ENCODE results near the gene TAF15.

Gene TAF15

DNA sequence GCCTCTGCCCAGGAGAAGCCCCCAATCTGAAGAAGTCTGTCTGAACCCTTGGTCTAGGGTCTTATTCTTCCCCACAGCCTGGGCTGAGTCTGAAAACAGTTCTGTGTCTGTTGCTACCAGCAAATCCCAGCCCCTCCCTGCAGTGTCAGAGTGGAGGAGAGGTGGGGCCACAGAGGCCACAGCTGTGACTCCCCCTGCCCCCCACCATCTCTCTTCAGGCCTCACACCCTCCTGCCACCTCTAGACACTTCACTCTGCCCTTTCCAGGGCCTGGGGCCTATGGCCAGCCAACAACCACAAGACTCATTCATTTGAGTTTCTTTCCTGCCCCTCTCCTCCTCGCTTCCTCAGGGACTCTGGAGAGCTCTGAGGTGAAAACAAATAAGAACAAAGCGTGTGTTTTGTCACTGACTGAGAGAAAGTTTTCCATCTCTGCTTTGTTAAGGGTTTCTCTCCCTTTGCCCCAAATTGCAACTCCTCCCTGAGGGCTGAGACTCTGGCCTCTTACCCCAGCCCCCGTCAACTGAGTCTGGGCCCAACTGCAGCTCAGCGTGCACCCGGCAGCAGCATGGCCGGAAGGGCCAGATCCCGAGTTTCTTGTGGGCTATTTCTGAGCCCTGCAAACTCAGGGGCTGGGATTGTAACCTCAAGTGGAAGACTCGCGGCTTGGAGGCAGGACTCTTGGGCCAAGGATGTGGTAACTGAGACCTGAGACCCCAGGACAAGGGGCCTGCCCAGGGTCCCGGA, 35.4 kb upstream of the TAF15 start:
- Histone ChIP-seq H3K27me3 (ENCODE audit: control insufficient read depth, low read length) (peaks cover 10% of the 10 kb centered on the region), H3K4me3 (ENCODE audit: low read length) (no peak overlapping the region)

DNA sequence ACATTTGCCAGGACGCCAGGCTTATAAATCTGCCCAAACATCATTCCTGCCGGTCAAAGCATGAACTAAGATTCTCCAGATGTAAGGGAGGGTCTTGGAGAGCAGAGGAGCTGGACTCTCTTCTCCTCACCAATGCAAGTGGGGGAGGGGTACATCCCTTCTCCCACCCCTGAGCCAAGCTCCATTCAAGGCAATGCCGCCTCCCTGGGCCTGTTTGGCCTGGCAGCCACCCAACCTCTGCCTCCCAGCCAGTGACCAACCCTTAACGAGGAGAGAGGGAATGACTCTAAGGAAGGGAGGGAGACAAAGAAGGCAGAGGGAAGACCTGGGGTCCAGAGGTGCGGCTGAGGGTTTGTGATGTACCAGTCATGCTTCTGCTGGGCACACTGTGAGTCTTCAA, 34.8 kb upstream of the TAF15 start:
- Histone ChIP-seq H3K9me2 (replicated peaks; ENCODE audit: control insufficient read depth, low read length) (no peaks in the 10 kb centered on the region), H3K4me1 (ENCODE audit: control insufficient read depth, low read length) (no peaks in the 10 kb centered on the region), H3K4me2 (ENCODE audit: low read length) (no peak overlapping the region), H3K9me3 (ENCODE audit: control insufficient read depth, insufficient read depth, low read length) (no peaks in the 10 kb centered on the region), H3K36me3 (ENCODE audit: control insufficient read depth, low read length) (no peaks in the 10 kb centered on the region), H3K27ac (ENCODE audit: low read depth, low read length) (no peak overlapping the region), H3K79me2 (ENCODE audit: control insufficient read depth, low read length) (no peaks in the 10 kb centered on the region), H3F3A (ENCODE audit: control insufficient read depth, insufficient read depth) (no peaks in the 10 kb centered on the region), H3K27me3 (ENCODE audit: control insufficient read depth, low read length) (peaks cover 11% of the 10 kb centered on the region), H3K4me3 (ENCODE audit: low read length) (no peak overlapping the region), H4K20me1 (ENCODE audit: control insufficient read depth, insufficient read depth, low read depth, low read length) (no peaks in the 10 kb centered on the region)
- TF ChIP-seq, protein P1, sequence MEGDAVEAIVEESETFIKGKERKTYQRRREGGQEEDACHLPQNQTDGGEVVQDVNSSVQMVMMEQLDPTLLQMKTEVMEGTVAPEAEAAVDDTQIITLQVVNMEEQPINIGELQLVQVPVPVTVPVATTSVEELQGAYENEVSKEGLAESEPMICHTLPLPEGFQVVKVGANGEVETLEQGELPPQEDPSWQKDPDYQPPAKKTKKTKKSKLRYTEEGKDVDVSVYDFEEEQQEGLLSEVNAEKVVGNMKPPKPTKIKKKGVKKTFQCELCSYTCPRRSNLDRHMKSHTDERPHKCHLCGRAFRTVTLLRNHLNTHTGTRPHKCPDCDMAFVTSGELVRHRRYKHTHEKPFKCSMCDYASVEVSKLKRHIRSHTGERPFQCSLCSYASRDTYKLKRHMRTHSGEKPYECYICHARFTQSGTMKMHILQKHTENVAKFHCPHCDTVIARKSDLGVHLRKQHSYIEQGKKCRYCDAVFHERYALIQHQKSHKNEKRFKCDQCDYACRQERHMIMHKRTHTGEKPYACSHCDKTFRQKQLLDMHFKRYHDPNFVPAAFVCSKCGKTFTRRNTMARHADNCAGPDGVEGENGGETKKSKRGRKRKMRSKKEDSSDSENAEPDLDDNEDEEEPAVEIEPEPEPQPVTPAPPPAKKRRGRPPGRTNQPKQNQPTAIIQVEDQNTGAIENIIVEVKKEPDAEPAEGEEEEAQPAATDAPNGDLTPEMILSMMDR (IDR thresholded peaks at IDR 0.05; ENCODE audit: low read depth, low read length, poor library complexity, severe bottlenecking) = no peak
- TF ChIP-seq EZH2phosphoT487 (IDR thresholded peaks at IDR 0.05; ENCODE audit: borderline replicate concordance, low read length) = no peak

More for the DNA sequence above, 35.4 kb upstream of the TAF15 start:
- Histone ChIP-seq H3K4me2 (ENCODE audit: low read length) (no peak overlapping the region), H3K27ac (ENCODE audit: low read depth, low read length) (no peak overlapping the region), H3K79me2 (ENCODE audit: control insufficient read depth, low read length) (no peaks in the 10 kb centered on the region), H4K20me1 (ENCODE audit: control insufficient read depth, insufficient read depth, low read depth, low read length) (no peaks in the 10 kb centered on the region), H3K9me3 (ENCODE audit: control insufficient read depth, insufficient read depth, low read length) (no peaks in the 10 kb centered on the region), H3F3A (ENCODE audit: control insufficient read depth, insufficient read depth) (no peaks in the 10 kb centered on the region), H3K4me1 (ENCODE audit: control insufficient read depth, low read length) (no peaks in the 10 kb centered on the region), H3K9me2 (replicated peaks; ENCODE audit: control insufficient read depth, low read length) (no peaks in the 10 kb centered on the region), H3K36me3 (ENCODE audit: control insufficient read depth, low read length) (no peaks in the 10 kb centered on the region)
- TF ChIP-seq EZH2phosphoT487 (IDR thresholded peaks at IDR 0.05; ENCODE audit: borderline replicate concordance, low read length) = no peak
- TF ChIP-seq, protein P1 (IDR thresholded peaks at IDR 0.05; ENCODE audit: low read depth, low read length, poor library complexity, severe bottlenecking) = no peak

DNA sequence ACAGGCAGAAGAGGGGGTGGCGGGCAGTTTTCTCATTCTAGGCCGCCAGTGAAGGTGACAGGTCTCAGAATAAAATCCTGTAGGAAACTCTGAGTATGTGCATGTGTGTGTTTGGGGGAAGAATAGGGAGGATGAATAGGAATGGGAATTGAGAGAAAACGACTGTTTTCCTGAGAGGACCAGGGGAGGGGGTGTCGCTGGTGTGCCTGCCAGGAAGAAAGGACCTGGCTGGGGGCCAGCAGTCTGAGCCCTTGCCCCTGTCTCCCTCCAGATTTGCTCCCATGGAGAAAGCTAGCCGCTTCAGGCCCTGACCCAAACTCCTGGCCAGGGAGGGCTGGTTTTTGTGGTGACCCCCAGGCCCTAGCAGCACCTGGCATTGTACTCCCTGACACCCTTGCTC, 34.2 kb upstream of the TAF15 start:
- Histone ChIP-seq H3K36me3 (ENCODE audit: control insufficient read depth, low read length) (no peaks in the 10 kb centered on the region), H3K9me2 (replicated peaks; ENCODE audit: control insufficient read depth, low read length) (no peaks in the 10 kb centered on the region), H3K27me3 (ENCODE audit: control insufficient read depth, low read length) (peaks cover 11% of the 10 kb centered on the region), H3K9me3 (ENCODE audit: control insufficient read depth, insufficient read depth, low read length) (no peaks in the 10 kb centered on the region), H3K4me3 (ENCODE audit: low read length) (no peak overlapping the region), H3K79me2 (ENCODE audit: control insufficient read depth, low read length) (no peaks in the 10 kb centered on the region), H3K27ac (ENCODE audit: low read depth, low read length) (no peak overlapping the region), H4K20me1 (ENCODE audit: control insufficient read depth, insufficient read depth, low read depth, low read length) (no peaks in the 10 kb centered on the region), H3K4me1 (ENCODE audit: control insufficient read depth, low read length) (no peaks in the 10 kb centered on the region), H3K4me2 (ENCODE audit: low read length) (no peak overlapping the region), H3F3A (ENCODE audit: control insufficient read depth, insufficient read depth) (no peaks in the 10 kb centered on the region)
- TF ChIP-seq, protein P1 (IDR thresholded peaks at IDR 0.05; ENCODE audit: low read depth, low read length, poor library complexity, severe bottlenecking) = no peak
- TF ChIP-seq EZH2phosphoT487 (IDR thresholded peaks at IDR 0.05; ENCODE audit: borderline replicate concordance, low read length) = no peak
